Right atrium auricular region (tissue), 2 donors: Measurements from ENCODE around the gene CRTAC1. TPM values are rescaled to one million over a fixed set of nuclear protein-coding genes. Genes with fewer than 3 reads are reported as not detected.

Experiments
- DNase-seq: peaks from one replicate; pipeline ENCODE4 v3.0.0-alpha.2; 2019; ENCODE audit warnings: low spot score
- H3K27ac ChIP-seq, 2 donors: fragments of 200-600 bp; sonication (generic); 1 replicate in 1 of 2; 2 replicates in 1 of 2; pipeline ENCODE4 v1.5.1; 2016 to 2019
- H3K27me3 ChIP-seq, 2 donors: fragments of 200-600 bp; sonication (generic); one replicate each; pipeline versions ENCODE4 v1.5.1 to v1.6.0; 2017 to 2019
- H3K36me3 ChIP-seq: fragments of 200-600 bp; sonication (generic); one replicate; pipeline ENCODE4 v1.5.1; 2016
- H3K4me1 ChIP-seq, 2 donors: fragments of 200-600 bp; sonication (generic); one replicate each; pipeline versions ENCODE4 v1.5.1 to v1.6.0; 2017 to 2019
- H3K4me3 ChIP-seq, 2 donors: fragments of 200-600 bp; sonication (generic); 1 replicate in 1 of 2; 2 replicates in 1 of 2; pipeline ENCODE4 v1.5.1; 2017 to 2019; ENCODE audit warnings: mild to moderate bottlenecking in 1 of 2, moderate library complexity in 1 of 2
- H3K9me3 ChIP-seq, 2 donors: fragments of 200-600 bp; sonication (generic); one replicate each; pipeline ENCODE4 v1.5.1; 2019
- CTCF ChIP-seq, 2 donors: fragments of 200-600 bp; sonication (generic); IDR thresholded peaks; one replicate each; pipeline ENCODE4 v1.5.1; 2019; ENCODE audit warnings: antibody characterized with exemption in 2 of 2
- total RNA-seq, 2 donors: library from RNA; depleted of rRNA; stranded (reverse); fragments of >200 nt; gene quantifications; one replicate each; pipeline ENCODE4 v1.1.0, GENCODE V29; 2016

CRTAC1 gene
- total RNA-seq, 2 donors from 2014 or later, result 3.5 to 5.6 TPM

- H3K4me1 ChIP-seq, result no peaks in the 10 kb centered on the region
- no peak for TF ChIP-seq CTCF (IDR thresholded peaks at IDR 0.05)
Measured at GRCh38 chr10:97981816-97982215, 48.6 kb downstream of the CRTAC1 start.

GRCh38 chr10:97977673-97978072, 52.7 kb downstream of the CRTAC1 start:
- H3K36me3 ChIP-seq, result no peaks in the 10 kb centered on the region
- TF ChIP-seq CTCF (IDR thresholded peaks at IDR 0.05), result no peak

More at GRCh38 chr10:97981816-97982215, 48.6 kb downstream of the CRTAC1 start:
- Histone ChIP-seq H3K4me3 (no peak overlapping the region), H3K9me3 (no peaks in the 10 kb centered on the region), H3K27ac (no peak overlapping the region), H3K36me3 (no peaks in the 10 kb centered on the region), H3K27me3 (no peaks in the 10 kb centered on the region)
- DNase-seq, result no peak

GRCh38 chr10:97975598-97975997, 54.8 kb downstream of the CRTAC1 start:
- TF ChIP-seq CTCF (IDR thresholded peaks at IDR 0.05), result no peak
- no peaks in the 10 kb centered on the region for H3K36me3 ChIP-seq
- H3K4me1 ChIP-seq, result peaks cover 0 to 8% of the 10 kb centered on the region in 2 donors
- no peak overlapping the region for H3K4me3 ChIP-seq
- H3K27me3 ChIP-seq, result peaks cover 0 to 7% of the 10 kb centered on the region in 2 donors
- no peak overlapping the region for H3K27ac ChIP-seq
- no peak for DNase-seq
- no peaks in the 10 kb centered on the region for H3K9me3 ChIP-seq

More at GRCh38 chr10:97977673-97978072, 52.7 kb downstream of the CRTAC1 start:
- Histone ChIP-seq H3K4me3 (no peak overlapping the region), H3K27ac (no peak overlapping the region), H3K9me3 (no peaks in the 10 kb centered on the region), H3K4me1 (peaks cover 0 to 8% of the 10 kb centered on the region in 2 donors), H3K27me3 (peaks cover 0 to 7% of the 10 kb centered on the region in 2 donors)
- DNase-seq, result no peak

GRCh38 chr10:97974526-97975525, 55.6 kb downstream of the CRTAC1 start:
- Histone ChIP-seq H3K9me3 (no peaks in the 10 kb centered on the region), H3K4me1 (peaks cover 0 to 8% of the 10 kb centered on the region in 2 donors), H3K36me3 (no peaks in the 10 kb centered on the region), H3K27ac (no peak overlapping the region), H3K4me3 (no peak overlapping the region), H3K27me3 (peaks cover 0 to 7% of the 10 kb centered on the region in 2 donors)
- no peak for TF ChIP-seq CTCF (IDR thresholded peaks at IDR 0.05)
- peak; percentile 34 for DNase-seq

GRCh38 chr10:97974100-97974499, 56.3 kb downstream of the CRTAC1 start:
- H3K4me1 ChIP-seq, result peaks cover 0 to 8% of the 10 kb centered on the region in 2 donors
- TF ChIP-seq CTCF (IDR thresholded peaks at IDR 0.05), result no peak
- peaks cover 0 to 7% of the 10 kb centered on the region in 2 donors for H3K27me3 ChIP-seq
- no peaks in the 10 kb centered on the region for H3K9me3 ChIP-seq
- H3K36me3 ChIP-seq, result no peaks in the 10 kb centered on the region
- peak; percentile 18 for DNase-seq
- no peak overlapping the region for H3K27ac ChIP-seq
- H3K4me3 ChIP-seq, result no peak overlapping the region
